ENCODE data around the gene DGKI.

GRCh38 chr7:137727413-137727812 lies 119.4 kb downstream of the DGKI start:
- TF ChIP-seq SP1 (IDR thresholded peaks at IDR 0.05) (no peak), SUZ12 (IDR thresholded peaks at IDR 0.05) (no peak), BHLHE40 (IDR thresholded peaks at IDR 0.05; ENCODE audit: borderline replicate concordance) (no peak)
